ENCODE measurements around the gene CDCP2. TPM values are rescaled to one million over a fixed set of nuclear protein-coding genes. Genes with fewer than 3 reads are reported as not detected.
A peak's percentile ranks its signal among the peaks of the same experiment; 100 is the strongest.

Gene CDCP2
- total RNA-seq, 1 donor from 2014 or later, result not detected

DNA sequence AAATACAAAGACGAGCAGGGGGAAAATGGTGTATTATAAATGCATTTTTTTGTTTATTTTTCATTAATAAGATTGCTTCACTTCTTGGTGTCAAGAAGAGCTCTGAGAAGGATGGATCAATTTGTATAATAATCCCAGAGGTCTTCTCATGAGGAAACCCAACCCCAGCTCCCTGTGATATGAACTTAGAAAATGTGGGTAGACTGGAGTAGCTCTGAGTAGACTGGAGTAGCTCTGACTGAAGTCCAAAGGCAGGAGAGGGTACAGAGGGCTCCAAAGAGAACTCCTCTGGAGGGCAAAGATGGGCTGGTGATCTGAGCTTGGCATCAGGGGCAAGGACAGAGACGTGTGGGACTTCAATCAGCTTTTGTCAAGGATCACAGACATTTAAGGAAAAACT is 21.4 kb downstream of the CDCP2 start:
- Mint-ChIP-seq H3K4me3 (ENCODE audit: unreplicated experiment) (no peak overlapping the region), H3K4me1 (ENCODE audit: low read depth) (peaks cover 20% of the 10 kb centered on the region), H3K27ac (ENCODE audit: unreplicated experiment) (no peak overlapping the region), H3K27me3 (ENCODE audit: low read depth) (no peaks in the 10 kb centered on the region), H3K36me3 (ENCODE audit: low read depth) (no peaks in the 10 kb centered on the region), H3K9me3 (ENCODE audit: low read depth) (no peaks in the 10 kb centered on the region)
- TF ChIP-seq, protein P1, sequence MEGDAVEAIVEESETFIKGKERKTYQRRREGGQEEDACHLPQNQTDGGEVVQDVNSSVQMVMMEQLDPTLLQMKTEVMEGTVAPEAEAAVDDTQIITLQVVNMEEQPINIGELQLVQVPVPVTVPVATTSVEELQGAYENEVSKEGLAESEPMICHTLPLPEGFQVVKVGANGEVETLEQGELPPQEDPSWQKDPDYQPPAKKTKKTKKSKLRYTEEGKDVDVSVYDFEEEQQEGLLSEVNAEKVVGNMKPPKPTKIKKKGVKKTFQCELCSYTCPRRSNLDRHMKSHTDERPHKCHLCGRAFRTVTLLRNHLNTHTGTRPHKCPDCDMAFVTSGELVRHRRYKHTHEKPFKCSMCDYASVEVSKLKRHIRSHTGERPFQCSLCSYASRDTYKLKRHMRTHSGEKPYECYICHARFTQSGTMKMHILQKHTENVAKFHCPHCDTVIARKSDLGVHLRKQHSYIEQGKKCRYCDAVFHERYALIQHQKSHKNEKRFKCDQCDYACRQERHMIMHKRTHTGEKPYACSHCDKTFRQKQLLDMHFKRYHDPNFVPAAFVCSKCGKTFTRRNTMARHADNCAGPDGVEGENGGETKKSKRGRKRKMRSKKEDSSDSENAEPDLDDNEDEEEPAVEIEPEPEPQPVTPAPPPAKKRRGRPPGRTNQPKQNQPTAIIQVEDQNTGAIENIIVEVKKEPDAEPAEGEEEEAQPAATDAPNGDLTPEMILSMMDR (IDR thresholded peaks at IDR 0.05), result no peak
- DNase-seq (ENCODE audit: low spot score), result no peak

DNA sequence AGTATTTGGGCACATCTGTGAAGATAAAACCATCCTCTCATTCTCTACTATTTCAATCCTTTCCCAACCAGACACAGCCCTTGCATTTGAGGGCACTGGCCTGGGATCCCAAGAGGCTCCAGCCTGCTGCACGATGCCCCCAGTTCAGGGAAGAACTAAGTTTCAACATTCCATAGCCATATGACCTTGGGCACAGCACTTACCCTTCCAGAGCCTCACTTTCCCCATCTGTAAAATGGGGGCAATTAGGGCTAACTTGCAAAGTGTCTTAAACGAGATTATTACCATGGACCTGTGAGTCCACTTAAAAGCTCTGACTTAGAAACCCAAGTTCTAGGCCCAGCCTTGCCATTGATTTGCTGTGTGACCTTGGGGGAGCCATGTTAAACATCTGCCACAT is 22.9 kb downstream of the CDCP2 start:
- no peak for DNase-seq (ENCODE audit: low spot score)
- Mint-ChIP-seq H3K4me3 (ENCODE audit: unreplicated experiment) (no peak overlapping the region), H3K36me3 (ENCODE audit: low read depth) (no peaks in the 10 kb centered on the region), H3K27me3 (ENCODE audit: low read depth) (no peaks in the 10 kb centered on the region), H3K9me3 (ENCODE audit: low read depth) (no peaks in the 10 kb centered on the region), H3K4me1 (ENCODE audit: low read depth) (peaks cover 7% of the 10 kb centered on the region), H3K27ac (ENCODE audit: unreplicated experiment) (no peak overlapping the region)
- TF ChIP-seq, protein P1 (IDR thresholded peaks at IDR 0.05), result no peak

DNA sequence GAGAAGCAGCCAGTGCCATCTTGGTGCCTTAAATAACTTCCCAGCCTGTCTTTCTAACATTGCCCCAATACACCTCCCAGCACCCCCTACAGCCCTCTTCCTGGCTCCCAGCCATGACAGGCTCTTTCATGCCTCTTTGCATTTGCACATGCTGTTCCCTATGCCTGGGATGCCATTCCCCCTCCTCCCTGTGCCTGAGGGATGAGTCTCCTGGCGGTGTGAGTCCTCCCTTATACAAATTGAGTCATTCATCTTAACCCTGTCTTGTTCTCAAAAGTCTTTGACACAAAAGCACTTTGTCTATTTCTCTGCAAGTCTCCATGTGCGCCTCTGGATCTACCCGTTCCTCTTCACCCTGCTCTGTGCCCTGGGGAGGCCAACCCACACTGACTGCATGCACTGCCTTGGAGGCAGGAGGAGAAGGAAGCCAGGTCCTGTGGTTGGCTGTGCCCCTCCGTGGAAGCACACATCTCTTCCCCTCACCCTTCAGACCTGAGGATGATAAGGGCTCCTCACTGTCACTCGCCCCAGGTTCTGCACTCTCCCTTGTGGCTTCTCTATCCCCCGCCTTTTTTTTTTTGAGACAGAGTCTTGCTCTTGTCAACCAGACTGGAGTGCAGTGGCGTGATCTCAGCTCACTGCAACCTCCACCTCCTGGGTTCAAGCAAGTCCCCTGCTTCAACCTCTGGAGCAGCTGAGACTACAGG is 25.1 kb downstream of the CDCP2 start:
- TF ChIP-seq, protein P1 (IDR thresholded peaks at IDR 0.05), result no peak
- peak; percentile 50 for DNase-seq (ENCODE audit: low spot score)
- no peak overlapping the region for H3K27ac Mint-ChIP-seq (ENCODE audit: unreplicated experiment)
- peaks cover 6% of the 10 kb centered on the region for H3K4me1 Mint-ChIP-seq (ENCODE audit: low read depth)
- H3K27me3 Mint-ChIP-seq (ENCODE audit: low read depth), result no peaks in the 10 kb centered on the region
- no peak overlapping the region for H3K4me3 Mint-ChIP-seq (ENCODE audit: unreplicated experiment)
- H3K36me3 Mint-ChIP-seq (ENCODE audit: low read depth), result no peaks in the 10 kb centered on the region
- H3K9me3 Mint-ChIP-seq (ENCODE audit: low read depth), result no peaks in the 10 kb centered on the region

DNA sequence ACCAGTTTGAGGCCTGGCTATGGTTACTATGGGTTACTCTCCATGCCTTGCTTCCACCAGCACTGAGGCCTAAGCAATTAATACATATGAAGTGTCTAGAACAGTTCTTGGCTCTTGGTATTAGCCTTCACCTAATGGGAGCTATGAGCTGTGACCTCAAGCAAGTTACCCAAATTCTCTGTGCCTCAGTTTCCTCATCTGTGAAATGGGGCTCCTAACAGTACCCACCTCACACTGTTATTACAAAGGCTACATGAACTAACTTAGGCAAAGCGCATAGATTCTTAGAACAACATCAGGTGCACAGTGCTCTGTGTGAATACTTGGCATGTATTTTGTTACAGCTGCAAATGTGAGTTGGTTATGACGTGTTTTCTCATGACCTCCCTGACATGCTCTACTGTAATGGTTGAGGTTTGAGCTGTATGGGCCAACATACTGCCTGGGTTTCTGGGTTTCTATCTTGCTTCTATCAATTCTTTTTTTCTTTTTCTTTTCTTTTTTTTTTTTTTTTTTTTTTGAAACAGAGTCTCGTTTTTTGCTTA is 26.5 kb downstream of the CDCP2 start:
- peaks cover 3% of the 10 kb centered on the region for H3K27me3 Mint-ChIP-seq (ENCODE audit: low read depth)
- H3K36me3 Mint-ChIP-seq (ENCODE audit: low read depth), result no peaks in the 10 kb centered on the region
- H3K27ac Mint-ChIP-seq (ENCODE audit: unreplicated experiment), result no peak overlapping the region
- no peaks in the 10 kb centered on the region for H3K9me3 Mint-ChIP-seq (ENCODE audit: low read depth)
- TF ChIP-seq, protein P1 (IDR thresholded peaks at IDR 0.05), result no peak
- no peak for DNase-seq (ENCODE audit: low spot score)
- no peak overlapping the region for H3K4me3 Mint-ChIP-seq (ENCODE audit: unreplicated experiment)
- H3K4me1 Mint-ChIP-seq (ENCODE audit: low read depth), result peaks cover 10% of the 10 kb centered on the region

DNA sequence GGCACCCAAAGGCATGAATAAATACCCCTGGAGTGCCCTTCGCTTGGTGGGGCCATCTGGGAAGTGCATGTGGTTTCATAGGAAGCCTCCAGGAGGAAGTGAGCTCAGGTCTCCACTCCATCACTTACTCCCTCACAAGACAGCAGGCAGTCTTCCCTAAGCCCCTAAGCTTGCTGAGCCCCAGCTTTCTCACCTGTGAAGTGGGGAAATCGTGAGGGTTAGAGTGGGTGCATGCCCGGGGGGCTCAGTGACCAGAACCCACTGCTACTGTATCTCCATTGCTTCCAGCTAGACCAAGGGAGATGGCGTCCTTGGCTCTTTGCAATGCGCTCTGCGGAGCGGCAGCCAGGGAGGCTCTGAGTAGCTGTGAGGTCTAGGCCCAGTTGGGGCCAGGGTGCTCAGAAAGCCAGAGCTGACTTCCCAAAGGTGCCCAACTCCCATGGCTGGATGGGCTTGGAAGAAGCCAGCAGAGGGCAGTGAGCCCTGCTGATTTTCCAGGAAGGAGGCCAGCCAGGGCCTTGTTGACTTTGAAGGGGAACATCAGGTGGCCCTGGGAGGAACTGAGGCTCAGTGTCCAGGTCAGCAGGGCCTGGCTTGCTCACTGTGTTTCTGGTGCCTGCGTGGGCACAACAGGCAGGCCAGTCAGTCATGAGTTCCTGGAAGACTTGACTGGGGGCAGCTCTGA is 27.3 kb downstream of the CDCP2 start:
- H3K4me3 Mint-ChIP-seq (ENCODE audit: unreplicated experiment), result no peak overlapping the region
- peaks cover 3% of the 10 kb centered on the region for H3K27me3 Mint-ChIP-seq (ENCODE audit: low read depth)
- no peaks in the 10 kb centered on the region for H3K9me3 Mint-ChIP-seq (ENCODE audit: low read depth)
- no peaks in the 10 kb centered on the region for H3K36me3 Mint-ChIP-seq (ENCODE audit: low read depth)
- no peak overlapping the region for H3K27ac Mint-ChIP-seq (ENCODE audit: unreplicated experiment)
- peak; percentile 53 for DNase-seq (ENCODE audit: low spot score)
- TF ChIP-seq, protein P1 (IDR thresholded peaks at IDR 0.05), result peak; percentile 70
- peaks cover 12% of the 10 kb centered on the region for H3K4me1 Mint-ChIP-seq (ENCODE audit: low read depth)
